Mucosa of rectum (tissue), 2 donors: Measurements from ENCODE around the gene USH2A.

Experiments used
- H3K27ac ChIP-seq, 2 donors: one replicate each; pipeline ENCODE4 v1.7.0; 2013; ENCODE audit warnings: inconsistent platforms in 2 of 2, low read depth in 2 of 2, low read length in 2 of 2
- H3K27me3 ChIP-seq, 2 donors: one replicate each; pipeline ENCODE4 v1.7.0; 2013; ENCODE audit warnings: low read length in 2 of 2; ENCODE audit not compliant: control insufficient read depth in 2 of 2, insufficient read depth in 2 of 2
- H3K36me3 ChIP-seq, 2 donors: one replicate each; pipeline ENCODE4 v1.7.0; 2013; ENCODE audit warnings: low read length in 2 of 2; ENCODE audit not compliant: control insufficient read depth in 2 of 2, insufficient read depth in 2 of 2
- H3K4me1 ChIP-seq, 2 donors: one replicate each; pipeline ENCODE4 v1.7.0; 2013; ENCODE audit warnings: low read length in 2 of 2, mild to moderate bottlenecking in 1 of 2; ENCODE audit not compliant: control insufficient read depth in 2 of 2, insufficient read depth in 2 of 2
- H3K4me3 ChIP-seq, 2 donors: one replicate each; pipeline ENCODE4 v1.7.0; 2013; ENCODE audit warnings: low read length in 2 of 2
- H3K9ac ChIP-seq, 2 donors: one replicate each; pipeline ENCODE4 v1.7.0; 2013; ENCODE audit warnings: low read length in 2 of 2, low read depth in 1 of 2, mild to moderate bottlenecking in 1 of 2
- H3K9me3 ChIP-seq, 2 donors: one replicate each; pipeline ENCODE4 v1.7.0; 2013; ENCODE audit warnings: low read length in 2 of 2; ENCODE audit not compliant: control insufficient read depth in 2 of 2
- donor health status: healthy.
- donor health status: Normal muscosa, but diverticular disease.

USH2A gene

DNA sequence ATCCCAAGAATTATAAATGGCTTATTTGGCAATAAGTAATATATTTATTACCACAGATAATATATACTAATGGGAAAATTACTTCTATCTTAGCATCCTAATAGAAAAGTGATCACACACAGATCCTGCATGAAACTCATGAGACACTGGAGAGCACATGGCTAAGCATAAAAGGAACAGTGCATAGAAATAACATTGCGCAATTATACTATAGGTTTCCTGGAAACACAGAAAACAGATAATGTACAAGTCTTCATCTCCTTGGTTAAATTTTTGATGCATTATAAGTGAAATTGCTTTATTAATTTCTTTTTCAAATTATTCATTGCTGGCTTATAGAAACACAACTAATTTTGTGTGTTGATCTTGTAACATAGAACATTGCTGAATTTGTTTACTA, 210.4 kb downstream of the USH2A start:
- Histone ChIP-seq H3K4me3 (no peak overlapping the region), H3K4me1 (no peaks in the 10 kb centered on the region), H3K9ac (no peak overlapping the region), H3K36me3 (no peaks in the 10 kb centered on the region), H3K27me3 (no peaks in the 10 kb centered on the region), H3K9me3 (no peaks in the 10 kb centered on the region), H3K27ac (no peak overlapping the region)

DNA sequence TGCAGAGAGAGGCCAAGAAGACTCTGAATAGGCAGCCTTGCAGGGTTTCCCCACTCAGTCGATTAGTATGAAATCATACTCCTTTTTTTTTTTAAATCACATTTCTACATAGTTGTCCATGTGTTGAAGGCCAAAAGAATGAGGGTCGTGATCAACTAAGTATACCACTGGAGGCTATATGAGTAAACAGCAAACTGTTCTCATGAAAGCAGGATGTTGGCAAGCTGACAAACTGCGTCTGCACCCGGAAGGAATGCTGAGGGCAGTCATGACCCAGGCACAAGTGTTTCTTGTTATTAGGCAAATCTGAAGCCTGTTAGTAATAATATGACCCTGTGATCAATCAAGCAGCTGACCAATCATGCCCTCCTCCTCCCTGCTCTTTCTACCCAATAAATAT, 213.2 kb downstream of the USH2A start:
- no peaks in the 10 kb centered on the region for H3K9me3 ChIP-seq
- no peak overlapping the region for H3K4me3 ChIP-seq
- no peaks in the 10 kb centered on the region for H3K4me1 ChIP-seq
- H3K27ac ChIP-seq: no peak overlapping the region
- no peaks in the 10 kb centered on the region for H3K36me3 ChIP-seq
- no peak overlapping the region for H3K9ac ChIP-seq
- H3K27me3 ChIP-seq: no peaks in the 10 kb centered on the region

DNA sequence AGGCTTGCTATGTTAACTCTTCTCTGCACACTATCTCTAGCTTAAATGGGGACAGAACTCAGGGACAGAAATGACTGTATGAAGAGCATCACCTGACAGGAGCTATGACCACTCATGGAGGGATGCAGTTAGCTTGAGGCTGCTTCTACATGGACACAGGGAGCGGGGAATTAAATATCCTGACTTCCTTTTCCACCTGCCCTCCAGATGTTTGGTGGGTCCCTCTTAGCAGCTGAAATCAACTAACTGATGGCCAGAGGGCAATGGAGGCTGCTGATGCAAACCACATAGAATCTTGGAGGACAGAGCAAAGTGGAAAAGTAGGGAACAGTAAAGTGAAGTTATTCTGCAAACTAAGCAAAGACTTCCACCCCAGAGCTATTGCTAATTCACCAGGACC, 214.1 kb downstream of the USH2A start:
- Histone ChIP-seq H3K4me1 (no peaks in the 10 kb centered on the region), H3K27me3 (no peaks in the 10 kb centered on the region), H3K9ac (no peak overlapping the region), H3K9me3 (no peaks in the 10 kb centered on the region), H3K27ac (no peak overlapping the region), H3K4me3 (no peak overlapping the region), H3K36me3 (no peaks in the 10 kb centered on the region)

DNA sequence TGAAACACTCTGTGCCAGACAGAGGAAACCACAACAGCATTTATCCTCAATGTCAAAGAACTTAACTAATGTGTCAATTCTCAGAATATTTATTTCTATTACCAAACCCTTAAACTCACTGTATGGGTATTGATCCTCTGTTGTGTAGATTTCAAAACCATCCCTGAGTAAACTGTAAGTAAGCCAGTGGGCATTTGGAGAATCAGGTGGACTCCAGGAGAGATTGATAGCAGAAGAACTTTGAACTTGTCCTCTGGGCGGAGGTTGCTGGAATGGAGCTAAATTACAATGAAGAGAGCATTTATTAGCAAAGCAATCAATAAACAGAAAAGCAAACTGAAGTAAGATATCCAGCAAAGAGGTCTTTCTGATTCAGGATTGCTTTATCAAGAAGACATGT, 216.1 kb downstream of the USH2A start:
- Histone ChIP-seq H3K4me3 (no peak overlapping the region), H3K27me3 (no peaks in the 10 kb centered on the region), H3K27ac (no peak overlapping the region), H3K9ac (no peak overlapping the region), H3K36me3 (no peaks in the 10 kb centered on the region), H3K4me1 (no peaks in the 10 kb centered on the region), H3K9me3 (no peaks in the 10 kb centered on the region)

DNA sequence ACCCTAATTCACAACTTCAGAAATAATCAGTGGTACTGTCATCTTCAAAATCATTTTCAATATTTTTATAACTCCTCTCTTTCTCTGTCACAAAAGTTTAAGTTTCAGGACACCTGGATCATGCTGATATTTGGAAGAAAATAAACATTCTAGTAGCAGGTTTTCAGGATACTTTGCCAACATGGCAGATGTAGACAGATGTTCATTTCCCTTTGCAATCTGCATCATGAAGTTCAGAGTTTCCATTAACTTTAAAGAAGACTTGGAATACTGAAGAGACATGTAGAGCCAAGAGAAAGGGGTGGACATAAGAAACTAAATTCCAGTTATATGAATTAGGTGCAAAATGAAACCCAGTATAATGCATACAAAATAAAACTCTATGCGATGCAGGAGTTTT, 218.1 kb downstream of the USH2A start:
- H3K36me3 ChIP-seq: no peaks in the 10 kb centered on the region

DNA sequence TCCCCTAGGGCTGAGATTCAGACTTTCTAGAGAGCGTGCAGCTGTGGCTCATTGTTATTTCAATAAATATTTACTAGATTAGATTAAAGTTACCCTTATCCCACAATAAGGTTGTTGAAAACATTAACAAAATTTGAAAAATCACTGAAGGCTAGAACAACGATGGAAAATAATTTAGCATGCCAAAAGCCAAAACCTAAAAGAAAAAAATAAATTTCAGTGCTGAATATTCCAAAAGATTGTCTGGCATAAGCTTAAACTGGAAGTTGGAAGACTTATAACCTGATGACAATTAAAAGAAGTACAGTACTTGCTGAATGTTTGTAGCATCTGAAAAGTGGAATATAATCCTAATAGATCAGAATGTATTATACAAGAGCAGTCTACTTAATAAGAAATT, 221.3 kb downstream of the USH2A start:
- Histone ChIP-seq H3K9ac (no peak overlapping the region), H3K9me3 (no peaks in the 10 kb centered on the region), H3K27ac (no peak overlapping the region), H3K27me3 (no peaks in the 10 kb centered on the region), H3K36me3 (no peaks in the 10 kb centered on the region), H3K4me3 (no peak overlapping the region), H3K4me1 (no peaks in the 10 kb centered on the region)

More for the DNA sequence above, 218.1 kb downstream of the USH2A start:
- Histone ChIP-seq H3K27me3 (no peaks in the 10 kb centered on the region), H3K9ac (no peak overlapping the region), H3K9me3 (no peaks in the 10 kb centered on the region), H3K4me1 (no peaks in the 10 kb centered on the region), H3K27ac (no peak overlapping the region), H3K4me3 (no peak overlapping the region)

DNA sequence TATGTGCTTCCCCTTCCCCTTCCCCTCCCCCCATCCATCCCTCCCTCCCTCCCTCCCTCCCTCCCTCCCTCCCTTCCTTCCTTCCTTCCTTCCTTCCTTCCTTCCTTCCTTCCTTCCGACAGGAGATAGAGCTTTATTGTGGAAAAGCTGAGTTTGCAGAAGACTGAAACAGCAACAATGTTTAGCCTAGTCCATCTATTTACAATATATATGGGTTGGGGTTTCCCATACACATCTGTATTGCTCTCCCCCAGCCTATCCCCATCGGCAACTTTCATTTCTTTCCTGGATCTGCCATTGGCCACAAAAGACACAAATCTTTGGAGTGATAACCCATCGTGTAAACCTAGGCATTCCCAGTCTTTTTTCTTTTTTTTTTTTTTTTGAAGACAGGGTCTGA, 222.3 kb downstream of the USH2A start:
- Histone ChIP-seq H3K9ac (no peak overlapping the region), H3K9me3 (no peaks in the 10 kb centered on the region), H3K36me3 (no peaks in the 10 kb centered on the region), H3K4me3 (no peak overlapping the region), H3K27me3 (no peaks in the 10 kb centered on the region), H3K27ac (no peak overlapping the region), H3K4me1 (no peaks in the 10 kb centered on the region)

DNA sequence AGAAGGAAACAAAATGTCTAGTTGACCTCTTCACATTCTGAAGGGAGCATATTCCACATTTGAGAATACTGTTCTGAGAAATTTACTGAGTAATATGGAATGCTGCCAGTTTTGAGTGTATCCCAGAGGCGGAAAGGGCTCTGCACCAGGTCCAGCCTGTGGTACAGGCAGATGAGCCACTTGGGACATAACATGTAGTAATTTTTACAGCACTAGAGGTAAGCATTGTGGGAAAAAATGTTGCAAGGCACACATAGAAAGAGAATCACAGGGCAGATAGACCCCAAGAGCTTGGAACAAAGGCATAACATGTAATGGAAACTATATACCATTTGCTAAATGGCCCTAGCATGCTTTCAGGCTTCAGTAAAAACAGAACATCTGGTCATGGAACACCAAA, 228.5 kb downstream of the USH2A start:
- no peak overlapping the region for H3K9ac ChIP-seq
- no peak overlapping the region for H3K4me3 ChIP-seq
- no peaks in the 10 kb centered on the region for H3K4me1 ChIP-seq
- H3K27ac ChIP-seq: no peak overlapping the region
- no peaks in the 10 kb centered on the region for H3K27me3 ChIP-seq
- H3K9me3 ChIP-seq: no peaks in the 10 kb centered on the region
- H3K36me3 ChIP-seq: no peaks in the 10 kb centered on the region

DNA sequence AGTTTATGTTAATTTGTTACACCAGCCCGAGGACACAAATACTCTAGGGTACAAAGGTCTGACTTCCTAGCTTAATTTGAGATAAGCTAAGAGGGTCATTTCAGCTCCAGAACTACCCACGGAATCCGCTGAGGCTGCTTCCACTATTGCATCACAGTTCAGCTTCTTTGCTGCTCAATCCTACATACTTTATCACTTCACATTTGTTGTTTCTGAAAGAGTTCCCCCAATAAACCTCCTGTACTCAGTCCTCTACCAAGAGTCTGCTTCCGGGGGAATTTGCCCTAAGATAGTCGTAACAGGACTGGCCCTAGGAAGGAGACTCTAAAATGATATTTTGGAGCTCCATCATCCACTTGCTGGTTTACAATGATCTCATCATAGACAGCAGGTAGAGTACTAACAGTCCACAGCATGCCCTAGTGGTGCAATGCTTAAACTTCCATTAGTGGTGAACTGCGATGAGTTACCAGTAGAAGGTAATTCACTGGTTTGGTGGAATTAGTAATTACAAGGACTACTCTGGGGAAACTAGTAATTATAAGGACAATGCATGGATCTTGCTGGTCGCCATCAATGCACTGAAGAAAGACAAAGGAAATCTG, 229.3 kb downstream of the USH2A start:
- Histone ChIP-seq H3K4me3 (no peak overlapping the region), H3K27ac (no peak overlapping the region), H3K36me3 (no peaks in the 10 kb centered on the region), H3K9ac (no peak overlapping the region), H3K9me3 (no peaks in the 10 kb centered on the region), H3K4me1 (no peaks in the 10 kb centered on the region), H3K27me3 (no peaks in the 10 kb centered on the region)

DNA sequence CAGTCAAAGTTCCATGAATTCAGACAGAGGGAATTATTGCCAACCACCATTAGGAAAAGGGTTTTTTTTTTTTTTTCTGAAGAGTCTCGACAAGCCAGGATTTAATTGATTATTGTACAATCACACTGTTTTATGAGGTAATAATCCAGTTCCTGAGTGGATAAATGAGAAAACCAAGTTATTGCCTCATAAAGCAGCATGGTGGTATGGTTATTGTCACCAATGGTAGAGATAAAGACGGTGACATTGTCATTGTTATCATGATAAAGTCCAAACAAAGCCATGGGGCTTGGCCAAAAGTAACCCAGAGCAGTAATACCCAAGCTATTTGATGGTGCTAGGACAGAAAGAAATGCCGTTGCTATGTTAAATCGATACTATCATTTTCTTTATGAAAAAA, 232.8 kb downstream of the USH2A start:
- Histone ChIP-seq H3K4me1 (no peaks in the 10 kb centered on the region), H3K36me3 (no peaks in the 10 kb centered on the region), H3K9ac (no peak overlapping the region), H3K4me3 (no peak overlapping the region), H3K27me3 (no peaks in the 10 kb centered on the region), H3K27ac (no peak overlapping the region), H3K9me3 (no peaks in the 10 kb centered on the region)

DNA sequence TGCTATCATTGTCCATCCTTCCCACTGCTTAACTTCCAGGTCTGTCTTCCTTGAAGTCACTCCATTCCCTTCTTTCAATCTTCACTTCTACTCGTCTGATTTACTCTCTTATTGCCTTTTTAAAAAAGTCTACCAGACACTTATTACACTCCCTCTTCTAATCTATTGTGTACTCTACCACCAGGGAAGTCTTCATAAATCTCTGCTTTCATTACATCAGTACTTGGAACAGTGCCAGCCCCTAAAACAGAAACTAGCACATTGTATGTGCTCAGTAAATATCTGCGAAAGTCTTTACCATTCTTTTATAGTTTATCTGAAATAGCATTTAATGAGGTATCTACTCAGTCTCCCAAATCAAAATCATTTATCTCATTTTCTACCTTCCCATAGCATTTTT, 236.4 kb downstream of the USH2A start:
- Histone ChIP-seq H3K4me1 (no peaks in the 10 kb centered on the region), H3K27me3 (no peaks in the 10 kb centered on the region), H3K9ac (no peak overlapping the region), H3K4me3 (no peak overlapping the region), H3K9me3 (no peaks in the 10 kb centered on the region), H3K36me3 (no peaks in the 10 kb centered on the region), H3K27ac (no peak overlapping the region)
